GM12872 (cell line): ENCODE results near the gene DCTN2.

Experiments used
- CTCF ChIP-seq: IDR thresholded peaks from 3 replicates; pipeline ENCODE4 v1.5.1; 2011; ENCODE audit warnings: low read depth, mild to moderate bottlenecking, low read length, moderate library complexity; ENCODE audit not compliant: insufficient read depth

The DCTN2 gene

GRCh38 chr12:57586832-57587429 is 39.9 kb upstream of the DCTN2 start:
- no peak for TF ChIP-seq CTCF

GRCh38 chr12:57586128-57586527 is 39.1 kb upstream of the DCTN2 start:
- no peak for TF ChIP-seq CTCF

GRCh38 chr12:57585156-57585555 is 38.2 kb upstream of the DCTN2 start:
- TF ChIP-seq CTCF, result no peak

GRCh38 chr12:57584690-57585089 is 37.7 kb upstream of the DCTN2 start:
- no peak for TF ChIP-seq CTCF

GRCh38 chr12:57584050-57584449 is 37.1 kb upstream of the DCTN2 start:
- TF ChIP-seq CTCF, result no peak

GRCh38 chr12:57583008-57583831 is 36.2 kb upstream of the DCTN2 start:
- peak; percentile 90 for TF ChIP-seq CTCF

- TF ChIP-seq CTCF, result no peak
Measured at GRCh38 chr12:57582440-57582839, 35.4 kb upstream of the DCTN2 start.
